GM12878 (cell line): ENCODE results near the gene CCT4. TPM values are rescaled to one million over a fixed set of nuclear protein-coding genes. Genes with fewer than 3 reads are reported as not detected.
A peak's percentile ranks its signal among the peaks of the same experiment; 100 is the strongest.

Source experiments
- ATF2 ChIP-seq: IDR thresholded peaks from 2 replicates; pipeline ENCODE4 v1.6.1; 2012; ENCODE audit warnings: low read length, inconsistent platforms
- CEBPB ChIP-seq, 2 experiments: fragments of 150-350 bp in 1 of 2; IDR thresholded peaks; 2 replicates each; pipeline ENCODE4 v1.6.1; 2012 to 2014; ENCODE audit warnings: low read depth in 2 of 2, low read length in 2 of 2, borderline replicate concordance in 1 of 2, inconsistent platforms in 1 of 2
- CEBPZ ChIP-seq: fragments of 150-350 bp; IDR thresholded peaks from 2 replicates; pipeline ENCODE4 v1.6.1; 2016; ENCODE audit warnings: low read depth, low read length
- CHD1 ChIP-seq: IDR thresholded peaks from 2 replicates; pipeline ENCODE4 v1.6.1; 2012; ENCODE audit warnings: low read depth, low read length, improper control_type of control experiment
- CHD4 ChIP-seq: fragments of 200-600 bp; sonication (generic); IDR thresholded peaks from 2 replicates; pipeline ENCODE4 v1.6.1; 2016; ENCODE audit warnings: mild to moderate bottlenecking
- CREM ChIP-seq: IDR thresholded peaks from 2 replicates; pipeline ENCODE4 v1.6.1; 2014; ENCODE audit warnings: antibody characterized with exemption, low read depth
- EP300 ChIP-seq, 2 experiments: fragments of 150-350 bp in 1 of 2; IDR thresholded peaks; 2 replicates each; pipeline ENCODE4 v1.6.1; 2011 to 2012; ENCODE audit warnings: low read depth in 2 of 2, low read length in 2 of 2, borderline replicate concordance in 1 of 2, improper control_type of control experiment in 1 of 2, inconsistent platforms in 1 of 2; ENCODE audit not compliant: control insufficient read depth in 1 of 2
- ESRRA ChIP-seq: IDR thresholded peaks from 2 replicates; pipeline ENCODE4 v1.6.1; 2012; ENCODE audit warnings: mild to moderate bottlenecking, low read length, improper control_type of control experiment
- EZH2 ChIP-seq: IDR thresholded peaks from 2 replicates; pipeline ENCODE4 v1.6.1; 2012; ENCODE audit warnings: low read depth, mild to moderate bottlenecking, control low read depth, inconsistent platforms, low read length, borderline replicate concordance; ENCODE audit not compliant: control insufficient read depth
- GABPA ChIP-seq: IDR thresholded peaks from 2 replicates; pipeline ENCODE4 v1.6.1; 2014; ENCODE audit warnings: antibody characterized with exemption, low read depth, mild to moderate bottlenecking, inconsistent platforms
- HSF1 ChIP-seq: fragments of 150-350 bp; IDR thresholded peaks from 2 replicates; pipeline ENCODE4 v1.6.1; 2014; ENCODE audit warnings: mild to moderate bottlenecking, low read depth, low read length
- MTA2 ChIP-seq: fragments of 450-650 bp; IDR thresholded peaks from 2 replicates; pipeline ENCODE4 v1.6.1; 2016; ENCODE audit warnings: low read depth, mild to moderate bottlenecking, moderate library complexity
- MTA3 ChIP-seq: IDR thresholded peaks from 2 replicates; pipeline ENCODE4 v1.6.1; 2012; ENCODE audit warnings: low read length, inconsistent platforms, borderline replicate concordance
- MYB ChIP-seq: fragments of 150-350 bp; IDR thresholded peaks from 2 replicates; pipeline ENCODE4 v1.6.1; 2014; ENCODE audit warnings: mild to moderate bottlenecking, low read depth, low read length, borderline replicate concordance
- NFYA ChIP-seq: IDR thresholded peaks from 2 replicates; pipeline ENCODE4 v1.6.1; 2011; ENCODE audit warnings: low read depth, mild to moderate bottlenecking, low read length, improper control_type of control experiment, borderline replicate concordance
- POLR2AphosphoS2 ChIP-seq: IDR thresholded peaks from 2 replicates; pipeline ENCODE4 v1.6.1; 2011; ENCODE audit warnings: low read depth, mild to moderate bottlenecking, low read length, improper control_type of control experiment, moderate library complexity
- RAD51 ChIP-seq: fragments of 450-650 bp; IDR thresholded peaks from 2 replicates; pipeline ENCODE4 v1.6.1; 2016; ENCODE audit warnings: moderate library complexity, mild to moderate bottlenecking, inconsistent platforms
- RELA ChIP-seq: fragments of 450-650 bp; IDR thresholded peaks from 2 replicates; pipeline ENCODE4 v1.8.0; 2014; ENCODE audit warnings: borderline replicate concordance; ENCODE audit not compliant: partially characterized antibody
- RUNX3 ChIP-seq: IDR thresholded peaks from 2 replicates; pipeline ENCODE4 v1.6.1; 2012; ENCODE audit warnings: low read length, inconsistent platforms
- SMARCA5 ChIP-seq: fragments of 450-650 bp; IDR thresholded peaks from 2 replicates; pipeline ENCODE4 v1.6.1; 2017; ENCODE audit warnings: mild to moderate bottlenecking
- TCF3 ChIP-seq: IDR thresholded peaks from 2 replicates; pipeline ENCODE4 v1.6.1; 2012; ENCODE audit warnings: low read depth, mild to moderate bottlenecking, low read length, borderline replicate concordance; ENCODE audit not compliant: insufficient read depth
- WRNIP1 ChIP-seq: IDR thresholded peaks from 2 replicates; pipeline ENCODE4 v1.6.1; 2011; ENCODE audit warnings: low read depth, low read length, improper control_type of control experiment, borderline replicate concordance
- ZBED1 ChIP-seq: IDR thresholded peaks from 2 replicates; pipeline ENCODE4 v1.6.1; 2016; ENCODE audit warnings: borderline replicate concordance
- ZNF274 ChIP-seq: IDR thresholded peaks from one replicate; pipeline ENCODE4 v1.8.0; 2011; ENCODE audit not compliant: insufficient read length, insufficient read depth
- ZNF384 ChIP-seq: IDR thresholded peaks from 2 replicates; pipeline ENCODE4 v1.6.1; 2012; ENCODE audit warnings: low read depth, mild to moderate bottlenecking, low read length, improper control_type of control experiment, borderline replicate concordance
- polyA plus RNA-seq, 11 experiments: library from polyadenylated mRNA; depleted of rRNA in 4 of 11; unstranded in 6 of 11; stranded (reverse) in 5 of 11; fragments of >200 nt; fragmentation: Nextera tagmentation in 4 of 11; fragmentation: Illumina TruSeq in 1 of 11; extraction: Ambion mirVana in 4 of 11; extraction: Trizol in 1 of 11; gene quantifications; 1 replicate in 1 of 11; 2 replicates in 10 of 11; pipeline versions ENCODE4 v1.2.1 to v1.2.3, GENCODE V29; 2011 to 2016; ENCODE audit warnings: inconsistent platforms in 2 of 11, missing spikeins in 2 of 11, low read depth in 1 of 11
- total RNA-seq, 4 experiments: library from RNA; depleted of rRNA in 3 of 4; stranded (reverse); fragments of >200 nt in 3 of 4; fragmentation: Illumina TruSeq in 1 of 4; extraction: Trizol in 1 of 4; gene quantifications; 2 replicates each; pipeline versions ENCODE4 v1.2.1 to v1.2.3, GENCODE V29; 2013 to 2021

Gene CCT4
- total and polyA plus RNA-seq, 10 of the 15 experiments (the other 5 are each of a cell fraction or from before 2014, with no cell fraction given): 76.6 to 320 (median 211) TPM

- TF ChIP-seq ESRRA (no peak), ZNF384 (no peak), SMARCA5 (peak; percentile 86), CHD1 (no peak), EP300 (IDR thresholded peaks at IDR 0.05; ENCODE audit: borderline replicate concordance in 1 of 2, control insufficient read depth in 1 of 2, low read depth in 2 of 2, low read length in 2 of 2) (0 out of 4 replicates have a peak, but pooled peaks of 1 of the 2 experiments have one; percentile 20), ZBED1 (no peak; the same call in 1 of the 2 replicates), MTA2 (no peak), CEBPB (IDR thresholded peaks at IDR 0.05; ENCODE audit: borderline replicate concordance in 1 of 2, low read depth in 2 of 2, low read length in 2 of 2) (no peak), RUNX3 (peak; percentile 94), ZNF274 (no peak), POLR2AphosphoS2 (0 out of 2 replicates have a peak, but pooled peaks have one; percentile 56), CREM (peak; percentile 70), CEBPZ (no peak), WRNIP1 (no peak), EZH2 (no peak), RELA (peak; percentile 86), CHD4 (no peak), NFYA (no peak), GABPA (no peak), MYB (no peak), TCF3 (peak; percentile 73), HSF1 (no peak), MTA3 (no peak), ATF2 (no peak), RAD51 (peak; percentile 16; the same call in 1 of the 2 replicates)
These were observed 17.1 kb upstream of the CCT4 start, which contains the start of gene COMMD1 (continued) for GRCh38 chr2:61905372-61906185.
